SU-DHL-6 (cell line): ENCODE results near the gene OR4E1.
"Not testable (repeated sequence)": the region's sequence is repeated elsewhere in the genome, so short reads cannot be mapped to it uniquely, and the experiment has no call there.

Source experiments
- H2AFZ ChIP-seq: fragments of 200-600 bp; sonication (generic); 2 replicates; pipeline ENCODE4 v1.6.1; 2014; ENCODE audit warnings: low read depth, mild to moderate bottlenecking, moderate library complexity, mixed read lengths, antibody characterized with exemption, low read length; ENCODE audit not compliant: severe bottlenecking
- H3F3A ChIP-seq: fragments of 200-600 bp; shearing (Covaris generic); 2 replicates; pipeline ENCODE4 v1.6.0; 2016; ENCODE audit warnings: antibody characterized with exemption, mild to moderate bottlenecking; ENCODE audit not compliant: insufficient read depth
- H3K27ac ChIP-seq: fragments of 200-600 bp; sonication (generic); 2 replicates; pipeline ENCODE4 v1.5.1; 2016; ENCODE audit warnings: low read depth, mild to moderate bottlenecking, low read length, moderate library complexity, mixed read lengths
- H3K27me3 ChIP-seq: fragments of 200-600 bp; sonication (generic), shearing (Covaris generic); 2 replicates; pipeline ENCODE4 v1.6.0; 2014; ENCODE audit warnings: mild to moderate bottlenecking, low read length
- H3K36me3 ChIP-seq: fragments of 200-600 bp; sonication (generic); 2 replicates; pipeline ENCODE4 v1.6.1; 2014; ENCODE audit warnings: mild to moderate bottlenecking, low read length, mixed read lengths
- H3K4me2 ChIP-seq: fragments of 300-600, 200-600 bp; shearing (Covaris generic), sonication (generic); 2 replicates; pipeline ENCODE4 v1.6.0; 2014; ENCODE audit warnings: low read length, low read depth, mild to moderate bottlenecking; ENCODE audit not compliant: poor library complexity, severe bottlenecking
- H3K4me3 ChIP-seq: fragments of 200-600 bp; sonication (generic); 2 replicates; pipeline ENCODE4 v1.5.1; 2014; ENCODE audit warnings: antibody characterized with exemption, low read length, mild to moderate bottlenecking, mixed read lengths; ENCODE audit not compliant: insufficient read depth, poor library complexity, severe bottlenecking
- H3K79me2 ChIP-seq: fragments of 200-600 bp; sonication (generic); 2 replicates; pipeline ENCODE4 v1.6.1; 2014; ENCODE audit warnings: mild to moderate bottlenecking, low read length, moderate library complexity; ENCODE audit not compliant: insufficient read depth
- H3K9ac ChIP-seq: fragments of 200-600 bp; sonication (generic); 2 replicates; pipeline ENCODE4 v1.7.0; 2014; ENCODE audit warnings: mild to moderate bottlenecking, low read length
- H3K9me2 ChIP-seq: fragments of 200-600 bp; sonication (generic); replicated peaks from 2 replicates; pipeline ENCODE4 v1.6.1; 2014; ENCODE audit warnings: low read length; ENCODE audit not compliant: insufficient read depth
- H3K9me3 ChIP-seq: fragments of 200-600 bp; sonication (generic); 2 replicates; pipeline ENCODE4 v1.6.1; 2014; ENCODE audit warnings: low read length, mixed read lengths; ENCODE audit not compliant: insufficient read depth
- H4K20me1 ChIP-seq: fragments of 200-600 bp; sonication (generic); 2 replicates; pipeline ENCODE4 v1.6.1; 2014; ENCODE audit warnings: low read depth, mild to moderate bottlenecking, antibody characterized with exemption, low read length, moderate library complexity, mixed read lengths
- CTCF ChIP-seq: fragments of 200-600 bp; sonication (generic); IDR thresholded peaks from one replicate; pipeline ENCODE4 v1.5.1; 2017; ENCODE audit warnings: antibody characterized with exemption, mild to moderate bottlenecking, low read length, moderate library complexity; ENCODE audit not compliant: insufficient read depth, poor library complexity, severe bottlenecking
- EZH2phosphoT487 ChIP-seq: fragments of 200-600 bp; sonication (generic), shearing (Covaris generic); conservative IDR thresholded peaks from 2 replicates; pipeline ENCODE4 v1.6.1; 2018; ENCODE audit warnings: mild to moderate bottlenecking, antibody characterized with exemption, low read length, moderate library complexity, mixed read lengths

Gene OR4E1

GRCh38 chr14:21699551-21699950 lies 25.9 kb upstream of the OR4E1 start:
- Histone ChIP-seq H3K79me2 (no peaks in the 10 kb centered on the region), H3K36me3 (peaks cover 5% of the 10 kb centered on the region), H3K4me2 (no peak overlapping the region), H3K9ac (no peak overlapping the region), H3K9me3 (no peaks in the 10 kb centered on the region), H3K4me3 (no peak overlapping the region), H4K20me1 (no peaks in the 10 kb centered on the region), H2AFZ (no peak overlapping the region), H3K9me2 (no peaks in the 10 kb centered on the region), H3K27ac (no peak overlapping the region), H3F3A (peaks cover 13% of the 10 kb centered on the region), H3K27me3 (no peaks in the 10 kb centered on the region)
- no peak for TF ChIP-seq EZH2phosphoT487
- TF ChIP-seq CTCF, result no peak

DNA sequence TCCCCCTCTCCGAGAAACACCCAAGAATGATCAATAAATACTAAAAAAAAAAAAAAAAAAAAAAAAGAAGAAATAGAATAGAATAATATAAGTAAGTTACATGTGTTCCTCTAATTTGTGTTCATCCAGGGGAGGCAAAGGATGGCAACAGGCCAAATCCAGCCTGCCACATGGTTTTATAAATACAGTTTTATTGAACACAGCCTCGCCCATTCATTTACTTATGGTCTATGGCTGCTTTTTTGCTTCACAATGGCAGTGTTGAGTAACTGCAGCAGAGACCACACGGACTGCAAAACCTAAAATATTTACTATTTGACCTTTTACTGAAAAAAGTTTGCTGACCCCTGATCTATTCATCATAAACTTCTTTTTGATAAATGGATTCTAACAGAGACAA lies 24.9 kb upstream of the OR4E1 start:
- H4K20me1 ChIP-seq, H3K79me2 ChIP-seq, H3K36me3 ChIP-seq, H3K27ac ChIP-seq, H3K9me3 ChIP-seq, H3K9me2 ChIP-seq, H3K4me3 ChIP-seq, H3K27me3 ChIP-seq, H3K9ac ChIP-seq, H3F3A ChIP-seq, H3K4me2 ChIP-seq, H2AFZ ChIP-seq: not testable (repeated sequence)

DNA sequence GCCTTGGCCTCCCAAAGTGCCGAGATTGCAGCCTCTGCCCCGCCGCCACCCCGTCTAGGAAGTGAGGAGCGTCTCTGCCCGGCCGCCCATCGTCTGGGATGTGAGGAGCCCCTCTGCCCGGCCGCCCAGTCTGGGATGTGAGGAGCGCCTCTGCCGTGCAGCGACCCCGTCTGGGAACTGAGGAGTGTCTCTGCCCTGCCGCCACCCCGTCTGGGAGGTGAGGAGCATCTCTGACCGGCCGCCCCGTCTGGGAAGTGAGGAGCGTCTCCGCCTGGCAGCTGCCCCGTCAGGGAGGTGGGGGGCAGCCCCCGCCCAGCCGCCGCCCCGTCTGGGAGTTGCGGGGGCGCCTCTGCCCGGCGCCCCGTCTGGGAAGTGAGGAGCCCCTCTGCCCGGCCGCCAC lies 24.0 kb upstream of the OR4E1 start:
- H3K27me3 ChIP-seq, H3K36me3 ChIP-seq, H3K79me2 ChIP-seq, H3K4me3 ChIP-seq, H3F3A ChIP-seq, H3K27ac ChIP-seq, H3K9me3 ChIP-seq, H3K9me2 ChIP-seq, H4K20me1 ChIP-seq, H3K9ac ChIP-seq, H2AFZ ChIP-seq, H3K4me2 ChIP-seq: not testable (repeated sequence)

DNA sequence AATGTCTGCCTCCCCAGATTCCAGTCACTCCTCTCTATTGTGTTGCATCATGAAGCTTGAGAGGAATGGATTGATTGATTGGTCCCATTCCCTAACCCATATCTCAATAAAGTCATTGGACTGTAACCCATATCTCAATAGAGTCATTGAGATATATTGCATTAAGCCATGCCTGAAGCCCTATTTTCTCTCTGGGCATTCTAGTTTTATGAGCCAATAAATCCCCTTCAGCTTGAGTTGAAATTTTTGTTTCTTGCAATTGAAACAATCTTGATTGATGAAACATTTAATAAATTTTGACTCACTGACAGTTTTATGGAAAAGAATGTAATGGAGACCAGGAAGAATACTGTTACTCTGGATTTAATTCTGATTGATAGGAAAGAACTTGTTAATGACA lies 20.8 kb upstream of the OR4E1 start:
- TF ChIP-seq EZH2phosphoT487 (no peak), CTCF (no peak)
- Histone ChIP-seq H3K27ac (no peak overlapping the region), H3K27me3 (no peaks in the 10 kb centered on the region), H3K9ac (no peak overlapping the region), H3F3A (no peaks in the 10 kb centered on the region), H3K9me3 (no peaks in the 10 kb centered on the region), H4K20me1 (no peaks in the 10 kb centered on the region), H3K79me2 (no peaks in the 10 kb centered on the region), H3K4me3 (no peak overlapping the region), H2AFZ (no peak overlapping the region), H3K36me3 (no peaks in the 10 kb centered on the region), H3K4me2 (no peak overlapping the region), H3K9me2 (no peaks in the 10 kb centered on the region)
